PC-3 (cell line): ENCODE measurements around the gene LAMA2.
"Not testable (repeated sequence)": the region's sequence is repeated elsewhere in the genome, so short reads cannot be mapped to it uniquely, and the experiment has no call there.

ENCODE experiments used
- CTCF ChIP-seq: fragments of 300-600 bp; sonication (generic); conservative IDR thresholded peaks from 2 replicates; pipeline ENCODE4 v1.5.1; 2017; ENCODE audit warnings: antibody characterized with exemption, low read depth, mild to moderate bottlenecking, low read length
- EZH2 ChIP-seq: fragments of 300-600 bp; sonication (generic); IDR thresholded peaks from one replicate; pipeline ENCODE4 v1.6.1; 2017; ENCODE audit warnings: antibody characterized with exemption, mild to moderate bottlenecking, low read length; ENCODE audit not compliant: unreplicated experiment
- EZH2phosphoT487 ChIP-seq: fragments of 300-600 bp; sonication (generic); IDR thresholded peaks from 2 replicates; pipeline ENCODE4 v1.6.1; 2018; ENCODE audit warnings: mild to moderate bottlenecking, antibody characterized with exemption, low read length, borderline replicate concordance

GRCh38 chr6:129088481-129088880 lies 205.5 kb downstream of the LAMA2 start:
- not testable (repeated sequence) for TF ChIP-seq EZH2, CTCF, EZH2phosphoT487
